ENCODE results near the gene MAD1L1.

GRCh38 chr7:1859266-1860035 lies 373.3 kb downstream of the MAD1L1 start:
- TF ChIP-seq CTCF (IDR thresholded peaks at IDR 0.05; ENCODE audit: insufficient read depth, low read depth, low read length) (no peak), EZH2 (IDR thresholded peaks at IDR 0.05; ENCODE audit: insufficient read depth, low read length) (no peak)
